ENCODE results near the gene ZFYVE28.

Gene ZFYVE28

DNA sequence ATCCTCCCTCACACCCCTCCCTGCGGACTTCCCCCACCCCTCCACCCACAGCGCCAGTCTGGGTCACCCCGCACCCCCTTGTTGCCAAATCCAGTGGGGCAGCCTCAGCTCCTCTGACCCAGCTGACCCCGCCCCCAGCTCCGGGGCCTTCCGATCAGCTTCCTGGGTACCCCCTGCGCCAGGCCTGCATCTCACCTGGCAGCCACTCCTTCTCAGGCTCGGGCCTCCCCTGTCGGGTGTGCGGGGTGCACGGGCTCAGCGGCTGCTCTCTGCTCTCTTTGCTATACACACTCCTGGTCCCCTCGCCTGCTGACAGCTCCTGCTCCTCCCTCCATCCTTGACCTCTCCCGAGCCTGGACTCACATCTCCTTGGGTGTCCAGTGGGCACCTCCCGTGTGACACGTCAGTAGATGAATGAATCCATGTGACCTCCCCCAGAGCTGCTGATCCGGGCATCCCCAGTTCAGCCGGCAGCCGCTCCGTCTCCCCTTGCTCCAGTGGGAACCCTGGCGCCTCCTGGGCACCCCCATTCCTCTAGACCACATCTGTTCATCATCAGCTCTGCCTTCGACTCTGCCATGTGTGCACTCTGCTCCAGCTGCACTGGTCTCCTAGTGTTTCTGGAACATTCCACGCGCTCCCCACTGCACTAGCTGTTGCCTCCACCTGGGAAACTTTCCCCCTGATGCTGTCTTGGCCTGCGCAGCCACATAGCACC is 10.2 kb upstream of the ZFYVE28 start:
- DNase-seq (ENCODE audit: low read depth): no peak

DNA sequence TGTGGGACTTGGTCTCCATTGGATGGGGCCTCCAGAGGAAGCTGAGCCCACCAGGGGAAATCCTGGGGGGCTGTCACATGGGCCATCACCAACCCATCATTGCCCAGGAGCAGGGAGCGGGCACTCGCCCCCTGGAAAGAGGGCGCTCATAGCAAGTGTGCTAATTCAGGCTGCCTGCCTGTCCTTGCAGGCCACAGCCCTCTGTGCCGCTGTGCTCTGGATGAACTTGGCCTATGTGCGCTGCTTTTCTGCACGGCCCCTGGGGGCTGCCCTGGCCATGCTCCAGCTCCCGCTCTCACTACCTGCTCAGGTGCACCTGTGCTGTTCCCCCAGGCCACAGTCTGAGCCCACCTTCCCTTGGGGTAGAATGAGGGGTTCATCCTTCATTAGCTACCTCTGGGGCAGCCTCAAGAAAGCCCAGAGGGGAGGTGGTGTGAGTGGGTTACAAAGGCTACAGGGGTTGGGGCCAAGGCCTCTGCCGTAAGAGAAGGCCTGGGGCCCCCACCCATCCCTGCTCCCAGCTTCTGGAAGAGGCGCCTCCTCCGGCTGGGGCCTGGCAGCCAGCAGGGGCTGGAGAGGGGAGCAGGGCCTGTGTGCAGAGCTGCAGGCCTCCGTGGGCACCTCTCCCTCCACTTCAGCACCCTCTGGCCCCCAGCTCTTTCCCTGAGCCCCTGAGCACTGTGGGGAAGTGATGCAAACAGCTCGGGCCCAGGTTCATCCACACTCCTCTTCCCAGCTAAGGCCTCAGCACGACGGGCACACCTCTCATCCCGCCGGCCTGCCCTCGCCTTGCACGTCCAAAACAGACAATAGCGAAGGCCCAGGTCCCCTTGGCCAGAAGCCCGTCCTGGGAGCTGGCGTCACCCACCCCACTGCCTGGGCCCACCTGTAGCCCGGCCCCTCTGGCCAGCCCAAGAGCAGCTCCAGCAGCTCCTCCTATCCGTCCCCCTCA is 9.2 kb upstream of the ZFYVE28 start:
- DNase-seq (ENCODE audit: low read depth): no peak

DNA sequence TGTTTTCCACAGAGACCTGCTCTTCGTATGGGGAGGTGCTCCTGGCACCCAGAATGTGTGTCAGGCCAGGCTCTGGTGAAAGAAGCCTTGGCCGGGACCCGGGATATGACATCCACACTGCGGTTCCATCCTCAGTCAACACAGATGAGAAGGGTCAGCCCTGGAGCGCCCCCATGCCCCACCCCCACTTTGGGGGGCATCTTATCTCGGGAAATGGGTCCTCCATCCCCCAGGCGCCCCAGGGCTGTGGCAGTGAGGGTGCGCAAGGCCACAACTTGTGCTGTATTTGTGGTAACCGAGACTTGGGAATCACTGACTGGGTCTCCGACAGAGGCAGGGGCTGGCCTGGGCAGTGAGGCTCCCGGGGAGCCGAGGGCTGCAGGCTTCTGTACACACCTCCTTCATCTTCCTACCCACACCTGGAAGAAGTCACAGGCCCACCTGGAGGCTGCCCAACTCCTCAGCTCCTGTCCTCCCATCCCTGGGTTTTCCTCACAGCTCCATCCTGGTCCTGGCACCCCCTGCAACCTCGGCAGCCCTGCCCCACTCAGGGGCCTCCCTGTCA is 8.3 kb upstream of the ZFYVE28 start:
- DNase-seq (ENCODE audit: low read depth): no peak

GRCh38 chr4:2426069-2426397 is 7.6 kb upstream of the ZFYVE28 start:
- DNase-seq (ENCODE audit: low read depth): no peak

- no peak for DNase-seq (ENCODE audit: low read depth)
Measured at GRCh38 chr4:2425386-2426068, 7.1 kb upstream of the ZFYVE28 start.

DNA sequence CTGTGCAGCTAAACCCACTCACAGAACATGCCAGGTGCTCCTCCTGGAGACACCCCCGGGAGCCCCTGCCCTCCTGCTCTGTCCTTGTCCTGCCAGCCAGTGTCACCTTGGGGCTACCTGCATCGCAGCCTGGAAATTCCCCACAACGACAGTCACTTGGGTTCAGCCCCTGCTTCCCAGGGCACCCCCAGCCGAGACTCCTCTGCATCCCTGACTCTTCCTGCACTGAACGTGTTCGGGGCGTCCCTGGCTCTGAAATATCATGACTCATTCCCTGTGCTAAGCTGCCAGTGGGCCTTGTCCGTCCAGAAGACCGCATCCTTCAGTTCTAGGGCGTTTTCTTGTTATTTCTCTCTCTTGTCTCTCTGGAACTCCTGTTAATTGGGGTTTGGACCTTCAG is 6.1 kb upstream of the ZFYVE28 start:
- DNase-seq (ENCODE audit: low read depth): no peak

DNA sequence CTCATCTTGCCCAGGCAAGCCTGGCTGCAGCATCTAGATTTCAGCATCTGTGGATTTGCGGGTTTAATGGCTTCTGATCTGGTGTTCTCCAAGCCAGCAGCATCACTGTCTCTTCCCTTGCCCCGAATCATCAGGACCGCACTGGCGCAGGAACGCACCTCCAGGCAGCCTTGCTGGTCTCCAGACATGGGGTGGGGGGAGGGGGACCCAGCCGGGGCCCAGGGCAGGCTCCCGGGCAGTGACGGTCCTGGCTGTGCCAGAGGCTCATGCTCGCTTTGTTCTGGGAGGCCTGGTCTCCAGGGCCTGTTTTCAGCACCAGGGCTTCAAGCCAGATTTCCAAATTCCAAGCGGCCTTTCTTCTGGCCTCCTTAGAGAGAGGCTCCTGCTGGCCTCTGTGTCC is 5.2 kb upstream of the ZFYVE28 start:
- no peak for DNase-seq (ENCODE audit: low read depth)

DNA sequence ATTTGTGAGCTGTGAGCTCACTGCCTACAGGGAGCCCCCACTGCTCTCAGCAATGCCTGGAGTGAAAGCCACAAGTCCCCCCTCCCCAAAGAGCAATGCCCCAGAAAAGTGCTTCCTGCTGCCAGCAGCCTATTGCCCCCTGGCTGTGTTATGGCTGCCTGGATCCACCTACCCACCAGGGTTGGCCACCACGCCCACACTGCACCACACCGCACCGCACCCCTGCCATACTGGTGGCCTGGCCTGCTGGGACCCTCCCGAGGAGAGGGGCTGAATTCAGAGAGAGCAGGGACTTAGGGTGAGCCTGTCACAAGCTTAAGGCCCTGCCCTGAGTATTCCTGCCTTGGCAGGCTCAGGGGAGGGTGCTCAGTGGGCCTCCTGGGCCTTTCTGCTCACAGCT is 4.6 kb upstream of the ZFYVE28 start:
- DNase-seq (ENCODE audit: low read depth): no peak

DNA sequence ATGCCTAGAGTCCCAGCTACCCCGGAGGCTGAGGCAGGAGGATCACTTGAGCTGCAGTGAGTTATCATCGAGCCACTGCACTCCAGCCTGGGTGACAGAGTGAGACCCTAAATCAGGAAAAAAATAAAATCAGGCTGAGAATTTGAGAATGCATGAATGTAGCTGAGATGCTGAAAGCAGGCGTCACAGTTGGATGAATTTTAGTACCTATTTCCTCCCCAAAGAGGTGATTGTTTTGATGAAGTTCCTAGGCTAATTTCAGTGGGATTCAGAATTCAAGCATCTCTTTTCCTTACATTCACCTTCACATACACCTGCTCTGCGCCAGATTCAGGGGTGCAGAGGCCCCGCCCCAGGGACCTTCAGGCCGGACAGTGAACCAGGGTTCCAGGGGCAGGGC is 3.5 kb upstream of the ZFYVE28 start:
- no peak for DNase-seq (ENCODE audit: low read depth)

GRCh38 chr4:2419814-2420213 is 1.4 kb upstream of the ZFYVE28 start:
- DNase-seq (ENCODE audit: low read depth): no peak

DNA sequence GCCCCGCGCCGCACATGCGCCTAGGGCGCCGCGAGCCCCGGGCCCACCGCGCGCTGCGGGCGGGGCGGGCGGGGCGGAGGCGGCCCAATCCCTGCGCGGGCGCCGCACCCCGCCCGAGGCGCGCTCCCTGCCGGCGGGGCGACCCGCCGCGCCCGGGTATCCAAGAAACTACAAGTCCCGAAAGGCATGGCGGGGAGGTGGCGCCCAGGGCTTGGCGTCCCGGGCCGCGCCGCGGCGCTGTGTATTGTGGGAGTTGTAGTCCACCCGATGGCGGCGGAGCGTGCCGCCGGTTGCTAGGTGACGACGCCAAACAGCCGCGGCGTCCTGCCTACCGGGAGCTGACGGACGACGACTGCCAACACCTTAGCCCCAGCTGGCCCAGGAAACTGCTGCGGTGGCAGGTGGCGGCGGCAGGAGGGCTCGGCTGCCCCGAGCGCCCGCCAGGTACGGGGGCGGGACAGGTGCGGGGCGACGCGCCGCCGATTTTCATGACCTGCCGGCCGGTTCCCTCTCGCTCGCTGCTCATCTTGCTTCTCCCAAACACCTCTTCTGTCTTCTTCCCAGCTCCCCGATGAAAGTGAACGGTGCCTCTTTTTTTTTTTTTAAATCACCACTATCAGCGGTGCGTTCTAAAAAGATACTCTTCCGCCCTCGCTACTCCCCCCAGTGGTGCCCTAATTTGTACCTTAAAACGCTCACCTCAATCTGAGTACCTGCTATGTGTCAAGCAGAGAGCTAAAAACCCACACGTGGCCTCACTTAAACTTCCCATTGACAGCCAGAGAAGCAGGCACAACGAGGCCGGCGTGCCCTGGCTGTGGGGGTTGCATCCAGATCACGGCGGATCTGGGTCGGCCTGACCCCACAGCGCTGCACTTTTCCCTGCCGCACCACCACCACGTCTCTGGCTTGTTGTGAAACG is 466 bp upstream of the ZFYVE28 start, which contains the start of gene CFAP99:
Gene CFAP99 (plus strand): TSS at position 306 of the 922 bp plus-strand sequence.
- peak; percentile 99 for DNase-seq (ENCODE audit: low read depth)

GRCh38 chr4:2417226-2417764 is 1.1 kb downstream of the ZFYVE28 start:
- DNase-seq (ENCODE audit: low read depth): no peak

GRCh38 chr4:2416564-2417225 is 1.8 kb downstream of the ZFYVE28 start:
- DNase-seq (ENCODE audit: low read depth): no peak

DNA sequence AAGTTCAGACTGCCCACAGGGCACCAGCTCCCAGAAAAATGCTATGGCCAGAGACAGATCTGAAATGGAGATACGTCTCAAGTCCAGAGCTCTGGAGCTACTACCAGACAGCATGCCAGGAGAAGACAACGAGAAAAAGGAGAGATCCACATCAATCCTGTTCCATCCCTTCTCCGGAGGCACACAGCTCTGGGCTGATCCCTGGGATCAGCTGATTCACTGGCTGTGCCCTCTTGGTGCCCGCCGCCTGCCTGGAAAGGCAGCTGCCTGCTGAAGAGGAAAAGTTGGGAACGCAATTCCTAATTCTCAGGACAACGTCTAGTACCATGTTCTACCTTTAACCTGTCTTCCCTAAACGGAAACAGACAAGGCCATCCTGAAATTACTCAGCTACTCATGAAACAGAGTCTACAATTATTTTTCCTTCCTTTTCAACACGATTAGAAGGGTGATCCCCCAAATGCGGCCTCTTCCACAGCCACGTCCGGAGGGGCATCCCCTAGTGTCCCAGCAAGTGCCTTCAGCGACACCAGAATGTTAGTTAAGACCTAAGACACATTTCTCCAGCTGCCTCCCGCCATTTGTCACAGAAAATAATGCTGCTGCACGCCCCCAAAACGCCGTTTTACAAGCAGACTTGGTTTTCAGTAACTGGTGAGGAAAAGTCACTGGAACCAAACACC is 2.4 kb downstream of the ZFYVE28 start:
- no peak for DNase-seq (ENCODE audit: low read depth)

GRCh38 chr4:2415213-2415612 is 3.2 kb downstream of the ZFYVE28 start:
- DNase-seq (ENCODE audit: low read depth): no peak

- peak; percentile 43 for DNase-seq (ENCODE audit: low read depth)
Measured at GRCh38 chr4:2413821-2414610, 4.4 kb downstream of the ZFYVE28 start.

DNA sequence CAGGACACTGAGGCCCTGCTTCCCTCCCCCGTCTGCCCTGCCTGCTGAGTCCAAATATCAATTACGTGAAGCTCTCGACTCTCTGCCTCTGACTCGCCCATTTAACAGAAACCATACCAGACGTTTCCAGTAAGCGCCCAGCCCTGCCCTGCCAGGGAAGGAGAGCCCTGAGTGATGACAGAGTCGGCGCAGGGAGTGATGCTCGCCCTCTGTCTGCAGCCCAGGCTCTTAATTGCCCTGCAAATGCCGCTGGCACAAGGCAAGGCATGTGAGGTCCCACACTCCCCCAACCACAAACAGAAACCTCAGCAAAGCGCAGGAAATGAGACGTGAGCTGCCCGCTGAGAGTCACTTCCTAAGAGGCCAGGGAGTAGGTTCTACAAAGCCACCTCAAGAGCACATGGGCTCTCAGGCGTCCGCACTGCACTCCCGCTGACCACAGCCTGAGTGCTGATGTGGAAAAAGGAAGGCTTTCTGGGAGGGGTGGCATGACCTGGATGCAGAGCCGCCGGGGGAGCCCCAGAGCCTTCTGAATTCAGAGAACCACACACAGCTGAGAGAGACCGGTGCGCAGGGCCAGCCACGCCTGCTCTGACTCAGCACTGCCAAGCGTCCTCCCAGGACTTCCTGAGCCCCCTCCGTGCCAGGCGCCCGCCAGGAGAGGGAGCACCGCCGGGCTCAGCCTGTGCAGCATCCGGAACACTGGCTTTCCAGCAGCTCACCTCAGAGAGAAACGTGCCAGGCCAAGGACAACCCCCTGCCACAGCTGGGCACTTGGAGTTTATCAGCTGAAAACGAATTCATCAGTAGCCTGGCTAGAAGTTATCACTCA is 5.3 kb downstream of the ZFYVE28 start:
- DNase-seq (ENCODE audit: low read depth): peak; percentile 95

DNA sequence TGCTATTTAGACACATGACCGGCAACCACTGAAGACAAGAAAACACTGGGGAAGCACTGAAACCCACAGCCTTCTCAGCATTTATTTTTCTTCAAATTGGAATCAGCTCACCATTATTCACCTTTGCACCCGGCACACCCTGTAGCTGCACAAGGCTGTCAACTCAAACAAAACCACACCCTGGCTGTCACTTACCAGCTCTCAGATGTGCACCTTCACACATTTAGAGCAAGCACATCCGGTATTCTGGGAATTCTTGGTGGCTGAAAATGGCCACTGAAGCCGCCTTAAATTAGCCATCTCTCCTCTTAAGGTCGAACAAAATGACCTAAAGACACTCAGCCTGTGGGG is 5.9 kb downstream of the ZFYVE28 start:
- DNase-seq (ENCODE audit: low read depth): peak; percentile 48

Data from T-helper 22 cell (primary cell).